ENCODE measurements around the gene RPH3AL.

The RPH3AL gene

DNA sequence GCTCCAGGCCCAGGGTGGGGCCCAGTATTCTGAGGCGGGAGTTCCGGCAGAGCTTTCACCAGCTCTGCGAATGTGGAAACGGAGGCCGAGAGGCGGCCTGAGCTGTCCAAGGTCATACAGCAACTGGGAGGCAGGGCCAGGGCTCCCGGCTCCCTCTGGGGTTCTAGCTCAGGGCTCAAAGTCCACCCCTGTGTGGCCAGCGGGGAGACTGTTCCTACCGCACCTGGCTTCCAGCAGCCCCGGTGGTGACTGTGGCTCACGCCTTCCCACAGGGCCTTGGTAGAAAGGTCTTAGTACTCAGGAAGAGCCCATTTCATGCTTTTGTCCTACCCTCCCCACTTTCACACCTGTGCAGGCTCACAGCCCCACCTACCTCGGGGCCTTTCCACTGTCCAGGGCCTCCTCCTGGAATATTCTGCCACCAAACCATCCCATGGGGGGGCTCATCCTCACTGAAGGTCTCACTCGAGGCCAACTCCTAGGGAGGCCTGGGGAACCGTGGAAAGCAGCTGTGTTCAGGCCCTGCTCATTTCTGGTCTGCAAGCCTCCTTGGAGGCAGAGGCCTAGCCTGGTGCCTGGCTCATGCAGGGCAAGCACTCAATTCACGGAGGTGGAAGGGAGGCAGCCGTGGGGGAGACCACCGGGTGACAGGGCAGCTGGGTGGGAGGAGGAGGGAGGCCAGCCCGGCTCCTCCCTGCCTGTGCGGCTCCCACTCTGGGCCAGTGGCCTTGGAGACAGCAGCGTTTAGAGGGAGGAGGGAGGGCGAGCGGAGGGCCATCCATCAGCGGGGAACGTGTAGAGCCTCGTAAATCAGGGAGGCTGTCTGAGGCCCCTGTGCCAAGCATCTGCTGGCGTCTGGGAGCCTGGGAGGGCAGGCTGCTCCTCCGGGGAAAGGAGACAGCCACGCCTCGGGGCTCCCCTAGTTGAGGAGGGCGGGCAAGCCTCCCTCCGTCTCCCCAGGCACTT, 158.5 kb downstream of the RPH3AL start:
- DNase-seq, result no peak

- no peak for DNase-seq
These were observed 159.2 kb downstream of the RPH3AL start for GRCh38 chr17:193426-193810.

- no peak for DNase-seq
These were observed 159.8 kb downstream of the RPH3AL start for GRCh38 chr17:192666-193425.

DNA sequence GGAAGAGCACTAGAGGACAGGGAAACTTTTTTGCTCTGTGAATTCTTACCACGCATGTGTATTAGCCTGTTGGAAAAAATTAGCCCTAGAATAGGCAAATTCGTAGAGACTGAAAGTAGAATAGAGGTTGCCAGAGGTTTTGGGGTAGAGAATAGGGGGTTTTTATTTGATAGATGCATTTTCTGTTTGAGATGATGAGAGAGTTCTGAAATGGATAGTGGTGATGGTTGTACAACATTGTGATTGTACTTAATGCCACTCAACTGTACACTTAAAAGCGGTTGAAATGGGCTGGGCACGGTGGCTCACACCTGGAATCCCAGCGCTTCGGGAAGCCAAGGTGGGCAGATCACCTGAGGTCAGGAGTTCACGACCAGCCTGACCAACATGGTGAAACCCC, 163.2 kb downstream of the RPH3AL start:
- no peak for DNase-seq

DNA sequence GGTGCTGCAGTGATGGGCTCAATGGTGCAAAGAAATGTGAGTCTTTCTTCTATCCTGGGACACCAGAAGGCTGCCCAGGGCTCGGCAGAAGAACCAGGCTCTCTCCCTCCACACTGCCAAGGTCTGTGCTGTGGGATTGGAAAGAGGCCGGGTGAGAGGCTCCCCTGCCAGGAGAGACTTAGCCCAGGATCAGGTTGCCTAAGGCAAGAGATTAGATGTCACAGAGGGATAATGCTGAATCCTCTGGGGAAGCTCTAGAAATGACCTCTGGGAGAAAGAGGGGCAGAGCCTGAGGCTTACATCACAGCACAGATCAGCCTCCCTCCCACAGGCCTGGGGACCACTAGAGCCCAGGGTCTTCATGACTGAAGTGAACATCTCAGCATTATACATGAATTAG, 165.5 kb downstream of the RPH3AL start:
- no peak for DNase-seq

GRCh38 chr17:185445-186138, 167.0 kb downstream of the RPH3AL start:
- DNase-seq, result peak; percentile 41 to 59

- no peak for DNase-seq
These were observed 169.6 kb downstream of the RPH3AL start for GRCh38 chr17:183021-183420.

DNA sequence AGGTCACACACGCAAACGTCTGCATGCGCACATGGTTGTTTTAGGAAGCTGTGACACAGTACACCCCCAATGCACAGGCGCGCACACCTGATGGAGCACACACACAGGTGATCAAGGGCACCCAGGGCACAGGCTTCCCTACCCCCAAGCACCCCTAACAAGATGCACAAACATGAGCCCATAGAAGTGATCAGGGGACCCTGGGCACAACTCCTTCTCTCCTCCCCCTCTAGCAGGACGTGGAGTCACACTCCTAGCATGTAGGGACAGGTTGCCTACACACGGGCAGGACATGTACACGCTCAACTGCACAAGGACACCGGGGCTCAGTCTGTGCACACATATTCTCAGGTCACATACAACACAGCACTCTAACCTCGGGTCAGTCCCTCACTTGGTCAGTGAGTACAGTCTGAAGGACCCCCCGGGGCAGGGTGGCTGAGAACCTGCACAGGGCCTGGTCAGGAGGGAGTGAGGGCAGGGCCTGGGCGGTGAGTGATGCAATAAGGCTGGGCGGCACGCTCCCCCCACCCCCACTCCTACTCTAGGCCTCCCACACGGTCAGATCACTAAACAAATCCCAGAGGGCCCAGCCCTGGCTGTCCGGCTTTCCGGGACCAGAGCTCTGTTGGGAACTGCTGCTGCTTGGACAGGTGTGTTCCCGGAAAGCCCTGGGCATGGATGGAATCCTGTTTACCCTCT, 170.4 kb downstream of the RPH3AL start:
- DNase-seq, result no peak

DNA sequence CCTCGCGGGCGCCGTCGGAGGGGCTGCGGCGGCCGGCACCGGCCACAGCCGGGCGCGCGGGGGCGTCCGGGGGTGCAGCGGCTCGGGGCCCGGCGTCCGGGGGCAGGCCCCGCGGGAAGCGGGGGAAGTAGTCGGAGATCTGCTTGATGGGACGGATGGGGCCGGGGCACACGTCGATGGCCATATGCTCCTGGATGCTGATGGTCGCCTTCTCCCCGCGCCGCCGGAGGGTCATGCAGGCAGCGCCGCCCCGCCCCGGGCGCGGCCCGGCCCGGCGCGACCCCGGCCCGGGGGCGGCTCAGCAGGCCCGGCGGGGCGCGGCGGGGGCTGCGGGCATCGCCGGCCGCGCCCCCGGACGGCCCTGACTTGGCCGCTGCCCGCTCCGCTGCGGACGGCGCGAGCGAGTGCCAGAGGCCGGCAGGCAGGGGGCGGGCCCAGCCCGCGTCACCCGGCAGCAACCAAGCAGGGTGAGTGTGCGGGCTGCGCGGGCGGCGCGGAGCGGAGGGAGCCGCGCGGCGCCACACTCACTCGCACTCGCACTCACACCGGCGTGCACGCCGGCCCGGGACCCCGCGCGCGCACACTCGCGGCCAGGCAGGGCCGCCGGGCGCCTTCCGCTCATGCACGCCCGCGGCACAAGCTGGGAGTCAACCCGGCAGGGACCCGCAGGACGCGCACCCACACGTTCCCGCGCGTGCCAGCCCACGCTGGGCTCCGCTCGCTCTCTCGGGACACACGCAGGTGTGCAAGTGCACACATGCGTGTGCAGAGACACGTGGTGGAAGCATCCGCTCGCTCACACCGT, 171.2 kb downstream of the RPH3AL start, which contains the start of gene DOC2B:
Gene DOC2B (minus strand): TSS at position 406 of the 805 bp plus-strand sequence. CDS start 171 bp downstream, at position 235.
- DNase-seq, result peak; percentile 25 to 44

DNA sequence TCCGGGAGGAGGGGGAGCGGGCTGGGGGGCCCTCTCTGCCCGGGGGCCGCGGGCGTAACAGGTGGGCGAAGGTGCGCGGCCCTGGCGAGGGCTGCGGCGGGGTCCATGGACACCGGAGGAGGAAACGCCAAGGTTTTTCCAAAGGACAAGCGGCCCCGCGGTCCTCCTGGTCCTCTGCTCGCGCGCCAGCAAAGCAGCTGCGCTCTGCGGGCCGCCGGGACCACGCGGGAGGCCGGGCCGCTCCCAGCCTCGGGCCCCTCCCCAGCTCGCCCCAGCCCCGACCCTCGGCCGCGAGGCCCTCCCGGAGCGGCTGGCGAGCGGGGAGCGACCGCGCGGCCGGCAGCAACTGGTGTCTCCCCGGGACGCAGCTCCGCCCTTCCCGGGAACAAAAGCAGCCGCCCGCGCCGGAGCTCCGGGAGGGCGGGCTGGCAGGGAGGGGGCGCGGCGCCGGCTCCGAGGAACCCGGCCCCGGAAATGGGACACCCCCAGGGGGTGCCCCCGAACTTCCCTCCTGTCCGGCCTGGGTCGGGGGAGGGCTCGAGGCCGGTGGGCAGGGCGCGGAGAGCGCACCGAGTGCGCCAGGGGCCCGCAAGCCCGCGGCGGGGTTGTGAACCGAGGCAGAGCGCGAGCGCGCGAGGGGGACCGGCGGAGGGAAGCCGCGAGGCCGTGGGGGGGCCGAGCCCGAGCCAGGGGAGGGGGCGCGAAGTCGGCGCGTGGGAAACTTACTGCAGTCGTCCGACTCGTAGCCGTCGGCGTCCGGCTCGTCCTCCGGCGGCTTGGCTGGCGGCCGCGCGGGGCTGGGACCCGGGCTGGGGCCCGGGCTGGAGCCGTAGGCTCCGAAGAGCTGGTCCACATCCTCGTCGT, 172.0 kb downstream of the RPH3AL start:
- no peak for DNase-seq

GRCh38 chr17:179781-180380, 172.7 kb downstream of the RPH3AL start:
- no peak for DNase-seq

- no peak for DNase-seq
These were observed 173.6 kb downstream of the RPH3AL start for GRCh38 chr17:179066-179432.

DNA sequence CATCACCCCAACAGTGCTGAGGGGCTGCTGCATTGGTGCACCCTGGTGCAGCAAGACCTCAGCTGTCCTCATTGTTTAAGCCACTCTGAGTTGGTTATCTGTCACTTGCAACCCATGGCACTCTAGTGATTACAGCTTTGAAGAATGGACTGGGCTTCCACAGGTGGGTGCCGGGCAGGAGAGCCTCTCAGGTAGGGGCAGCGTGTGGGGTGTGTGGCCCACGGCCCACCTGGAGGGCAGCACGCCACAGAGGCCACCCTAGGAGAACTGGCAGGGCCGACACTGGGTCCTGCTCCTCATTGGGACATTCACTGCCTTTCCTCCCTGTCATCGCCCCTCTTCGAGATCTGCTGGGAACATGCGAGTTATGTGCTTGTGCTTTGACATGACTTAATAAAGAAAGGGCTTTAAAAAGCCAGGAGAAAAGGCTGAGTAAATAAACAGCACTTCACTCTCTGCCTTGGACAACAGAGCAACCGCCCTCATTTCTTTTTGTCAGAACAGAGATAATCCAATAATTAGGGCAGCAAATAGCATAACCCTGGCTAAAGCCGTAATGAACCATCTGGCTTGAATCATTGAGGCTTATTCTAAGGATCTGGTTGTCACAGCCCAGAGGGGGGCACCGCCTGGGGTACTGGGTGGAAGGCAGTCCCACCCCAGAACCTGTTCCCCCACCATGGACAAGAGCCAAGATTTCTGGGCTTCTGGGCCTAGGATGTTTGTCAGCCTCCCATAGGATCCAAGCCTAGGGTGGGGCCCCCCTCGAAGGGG, 174.1 kb downstream of the RPH3AL start:
- DNase-seq, result no peak

GRCh38 chr17:177762-178161, 174.8 kb downstream of the RPH3AL start:
- no peak for DNase-seq

- no peak for DNase-seq
These were observed 175.5 kb downstream of the RPH3AL start for GRCh38 chr17:177155-177554.

- DNase-seq, result no peak
These were observed 179.3 kb downstream of the RPH3AL start for GRCh38 chr17:173166-173911.

DNA sequence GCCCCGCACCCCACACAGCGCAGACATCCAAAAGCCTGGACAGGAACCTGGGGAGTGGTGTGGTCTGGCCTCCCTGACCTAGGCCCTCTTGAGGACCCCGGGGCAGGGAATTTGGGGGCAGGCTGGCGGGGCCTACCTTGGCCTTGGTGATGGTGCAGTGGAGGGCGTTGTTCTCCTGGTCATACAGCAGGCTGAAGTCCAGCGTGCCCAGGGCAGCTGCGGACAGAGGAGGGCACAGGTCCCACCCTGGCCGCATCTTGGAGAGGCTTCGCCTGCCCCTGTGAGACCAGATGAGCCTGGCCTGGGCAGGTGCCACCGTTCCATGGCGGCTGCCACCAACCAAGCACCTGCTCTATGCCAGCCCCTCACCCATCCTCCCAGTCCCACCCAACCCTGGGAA, 180.2 kb downstream of the RPH3AL start:
- DNase-seq, result no peak

- DNase-seq, result no peak
These were observed 180.7 kb downstream of the RPH3AL start for GRCh38 chr17:171871-172270.

Data from stimulated activated CD4-positive, alpha-beta T cell treated with anti-CD3 and anti-CD28 coated beads, Interleukin-2, amount 100 ng/mL, for 24 hours (primary cell).